Lower leg skin (tissue), 4 donors: ENCODE measurements around the gene SPANXN2. TPM values are rescaled to one million over a fixed set of nuclear protein-coding genes. Genes with fewer than 3 reads are reported as not detected.
"Not testable (repeated sequence)": the region's sequence is repeated elsewhere in the genome, so short reads cannot be mapped to it uniquely, and the experiment has no call there.

Experiments used
- DNase-seq, 2 donors: peaks; one replicate each; pipeline ENCODE4 v3.0.0-alpha.2; 2019; ENCODE audit warnings: low spot score in 2 of 2
- H3K4me3 ChIP-seq: fragments of 200-600 bp; sonication (generic); 2 replicates; pipeline ENCODE4 v1.5.1; 2017; ENCODE audit warnings: mild to moderate bottlenecking, low read depth; ENCODE audit not compliant: poor library complexity, severe bottlenecking
- CTCF ChIP-seq, 3 donors: fragments of 450-650 bp; IDR thresholded peaks; one replicate each; pipeline ENCODE4 v1.5.1; 2016; ENCODE audit warnings: antibody characterized with exemption in 3 of 3, mild to moderate bottlenecking in 3 of 3, moderate library complexity in 2 of 3
- POLR2A ChIP-seq, 2 donors: fragments of 450-650 bp; IDR thresholded peaks; one replicate each; pipeline ENCODE4 v1.6.1; 2016 to 2017; ENCODE audit warnings: antibody characterized with exemption in 2 of 2, mild to moderate bottlenecking in 1 of 2, moderate library complexity in 1 of 2
- WGBS, 2 donors: methylation state at CpG; one replicate each; pipeline ENCODE4 v1.1.5; 2018; 5-methylcytosine and 5-hydroxymethylcytosine counted together
- intact Hi-C: fragments of 100-400 bp; cut with DNase I; formaldehyde crosslinking; loops from one replicate; pipeline ENCODE4 v1.15.0; 2023; ENCODE audit warnings: low total_unique reads
- total RNA-seq, 4 donors: library from RNA; depleted of rRNA; stranded (reverse); fragments of >200 nt; gene quantifications; one replicate each; pipeline ENCODE4 v1.1.0, GENCODE V29; 2016

SPANXN2 gene
- total RNA-seq = not detected

GRCh38 chrX:143720652-143721051 lies at the start of gene SPANXN2:
Gene SPANXN2, minus strand, starts transcription at chrX:143720752. Its CDS starts 84 bp downstream, at chrX:143720668.
- DNase-seq, H3K4me3 ChIP-seq, intact Hi-C loops: not testable (repeated sequence)
- 55 to 63% methylated on average over 2 of the region's 2 CpGs for WGBS, 2 donors

GRCh38 chrX:143768976-143769375 lies 48.4 kb upstream of the SPANXN2 start:
- TF ChIP-seq CTCF (IDR thresholded peaks at IDR 0.05) (no peak), POLR2A (IDR thresholded peaks at IDR 0.05) (no peak)
- intact Hi-C loops = no loop called here
- DNase-seq = no peak
- H3K4me3 ChIP-seq = no peak overlapping the region
- 43 to 58% methylated on average over 3 of the region's 3 CpGs for WGBS, 2 donors

- DNase-seq, H3K4me3 ChIP-seq, intact Hi-C loops: not testable (repeated sequence)
- whole genome bisulfite sequencing, 2 donors = 87% methylated on average over 12 of the region's 12 CpGs; no CpG with 5 or more reads in 1 of the 2 donors
These were observed 47.2 kb upstream of the SPANXN2 start for GRCh38 chrX:143767789-143768188.

GRCh38 chrX:143757887-143758286 lies 37.3 kb upstream of the SPANXN2 start:
- 86 to 94% methylated on average over 7 of the region's 7 CpGs for WGBS, 2 donors

GRCh38 chrX:143757375-143757774 lies 36.8 kb upstream of the SPANXN2 start:
- intact Hi-C loops = no loop called here
- 86 to 96% methylated on average over 28 to 33 of the region's 37 CpGs for WGBS, 2 donors
- DNase-seq = no peak
- no peak overlapping the region for H3K4me3 ChIP-seq
- TF ChIP-seq CTCF (IDR thresholded peaks at IDR 0.05) (no peak), POLR2A (IDR thresholded peaks at IDR 0.05) (no peak)

More at GRCh38 chrX:143757887-143758286, 37.3 kb upstream of the SPANXN2 start:
- TF ChIP-seq CTCF (IDR thresholded peaks at IDR 0.05) = no peak
- TF ChIP-seq POLR2A (IDR thresholded peaks at IDR 0.05) = no peak
- H3K4me3 ChIP-seq = no peak overlapping the region
- no peak for DNase-seq
- intact Hi-C loops = no loop called here

- DNase-seq = no peak
- H3K4me3 ChIP-seq = no peak overlapping the region
- TF ChIP-seq POLR2A (IDR thresholded peaks at IDR 0.05) (no peak), CTCF (IDR thresholded peaks at IDR 0.05) (no peak)
- 30 to 38% methylated on average over 3 of the region's 3 CpGs for WGBS, 2 donors
- intact Hi-C loops = no loop called here
These were observed 33.6 kb upstream of the SPANXN2 start for GRCh38 chrX:143754183-143754582.

- no peak for TF ChIP-seq CTCF (IDR thresholded peaks at IDR 0.05)
- no peak for TF ChIP-seq POLR2A (IDR thresholded peaks at IDR 0.05)
- DNase-seq = no peak
- no peak overlapping the region for H3K4me3 ChIP-seq
- intact Hi-C loops = no loop called here
These were observed 13.3 kb upstream of the SPANXN2 start for GRCh38 chrX:143733866-143734265.
